HG02981 (cell line): ENCODE data around the gene PYDC1.
"Not testable (repeated sequence)": the region's sequence is repeated elsewhere in the genome, so short reads cannot be mapped to it uniquely, and the experiment has no call there.

Source experiments
- ATAC-seq: cut with Tn5 transposase; IDR thresholded peaks from one replicate; pipeline ENCODE4 v1.9.1; 2021; ENCODE audit warnings: mild to moderate bottlenecking, moderate library complexity; ENCODE audit not compliant: unreplicated experiment

Gene PYDC1

DNA sequence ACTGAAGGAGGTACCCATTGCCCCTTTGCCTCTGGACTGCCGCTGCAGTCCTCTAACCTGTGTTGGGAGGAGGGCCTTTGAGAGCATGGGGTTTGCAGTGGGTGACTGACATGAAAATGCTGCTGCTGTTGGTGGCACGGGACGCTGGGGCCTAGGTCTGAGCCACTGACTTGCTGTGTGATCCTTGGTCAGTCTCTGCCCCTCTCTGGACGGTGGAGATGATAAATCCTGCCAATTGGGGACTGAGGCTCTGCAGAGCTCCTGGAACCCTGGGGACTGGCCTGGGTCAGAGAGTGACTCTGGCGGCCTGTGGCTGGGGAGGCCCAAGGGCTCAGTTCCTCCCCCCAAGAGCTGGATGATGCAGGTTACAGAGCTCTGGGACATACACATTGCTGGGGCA is 6.1 kb upstream of the PYDC1 start:
- ATAC-seq = no peak

DNA sequence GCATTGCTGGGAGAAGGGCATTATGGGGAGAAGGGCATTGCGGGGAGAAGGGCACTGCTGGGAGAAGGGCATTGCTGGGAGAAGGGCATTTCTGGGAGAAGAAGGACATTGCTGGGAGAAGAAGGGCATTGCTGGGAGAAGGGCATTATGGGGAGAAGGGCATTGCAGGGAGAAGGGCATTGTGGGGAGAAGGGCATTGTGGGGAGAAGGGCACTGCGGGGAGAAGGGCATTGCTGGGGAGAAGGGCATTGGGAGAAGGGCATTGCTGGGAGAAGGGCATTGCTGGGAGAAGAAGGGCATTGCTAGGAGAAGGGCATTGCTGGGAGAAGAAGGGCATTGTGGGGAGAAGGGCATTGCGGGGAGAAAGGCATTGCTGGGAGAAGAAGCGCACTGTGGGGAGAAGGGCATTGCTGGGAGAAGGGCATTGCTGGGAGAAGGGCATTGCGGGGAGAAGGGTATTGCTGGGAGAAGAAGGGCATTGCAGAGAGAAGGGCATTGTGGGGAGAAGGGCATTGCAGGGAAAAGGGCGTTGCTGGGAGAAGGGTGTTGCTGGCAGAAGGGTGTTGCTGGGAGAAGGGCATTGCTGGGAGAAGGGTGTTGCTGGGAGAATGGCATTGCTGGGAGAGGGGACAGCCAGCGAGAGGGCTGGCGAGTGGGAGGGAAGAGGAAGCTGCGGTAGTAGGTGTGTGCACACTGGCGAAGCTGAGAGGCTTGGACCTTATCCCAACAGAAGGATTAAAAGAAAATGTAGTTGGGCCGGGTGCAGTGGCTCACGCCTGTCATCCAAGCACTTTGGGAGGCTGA is 4.6 kb upstream of the PYDC1 start:
- no peak for ATAC-seq

DNA sequence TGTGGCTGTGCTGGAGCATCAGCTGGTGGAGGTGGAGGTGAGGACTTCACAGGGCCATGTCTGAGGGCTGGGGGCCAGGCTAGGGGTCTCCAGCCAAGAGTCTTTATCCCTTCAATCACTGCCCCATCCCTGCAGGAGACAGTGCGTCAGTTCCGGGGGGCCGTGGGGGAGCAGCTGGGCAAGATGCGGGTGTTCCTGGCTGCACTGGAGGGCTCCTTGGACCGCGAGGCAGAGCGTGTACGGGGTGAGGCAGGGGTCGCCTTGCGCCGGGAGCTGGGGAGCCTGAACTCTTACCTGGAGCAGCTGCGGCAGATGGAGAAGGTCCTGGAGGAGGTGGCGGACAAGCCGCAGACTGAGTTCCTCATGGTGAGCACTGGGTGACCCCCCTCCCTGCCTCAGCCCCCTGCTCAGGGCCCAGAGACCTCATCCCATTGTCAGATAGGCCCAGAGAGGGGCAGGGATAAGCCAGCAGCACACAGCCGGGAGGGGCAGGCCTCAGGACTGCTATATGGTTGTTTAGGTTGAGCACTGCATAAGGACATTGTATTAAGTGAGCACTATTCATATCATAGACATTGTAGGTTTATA is 2.3 kb upstream of the PYDC1 start:
- ATAC-seq = no peak

DNA sequence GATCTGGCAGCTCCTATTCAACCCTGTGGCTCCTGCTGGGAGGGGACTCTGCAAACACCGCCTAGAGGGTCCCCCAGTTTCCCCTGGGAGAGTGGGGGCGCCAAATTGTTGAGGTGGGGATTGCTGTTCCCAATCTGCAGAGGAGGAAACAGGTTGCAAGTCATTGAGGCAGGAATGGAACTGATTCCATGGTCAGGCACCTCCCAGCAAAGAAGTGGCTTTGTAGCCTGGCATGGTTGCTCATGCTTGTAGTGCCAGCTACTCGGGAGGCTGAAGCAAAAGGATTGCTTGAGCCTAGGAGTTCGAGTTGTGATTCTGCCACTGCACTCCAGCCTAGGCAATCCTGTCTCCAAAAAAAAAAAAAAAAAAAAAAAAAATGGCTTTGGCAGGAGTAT is 198 bp upstream of the PYDC1 start:
- ATAC-seq = no peak

DNA sequence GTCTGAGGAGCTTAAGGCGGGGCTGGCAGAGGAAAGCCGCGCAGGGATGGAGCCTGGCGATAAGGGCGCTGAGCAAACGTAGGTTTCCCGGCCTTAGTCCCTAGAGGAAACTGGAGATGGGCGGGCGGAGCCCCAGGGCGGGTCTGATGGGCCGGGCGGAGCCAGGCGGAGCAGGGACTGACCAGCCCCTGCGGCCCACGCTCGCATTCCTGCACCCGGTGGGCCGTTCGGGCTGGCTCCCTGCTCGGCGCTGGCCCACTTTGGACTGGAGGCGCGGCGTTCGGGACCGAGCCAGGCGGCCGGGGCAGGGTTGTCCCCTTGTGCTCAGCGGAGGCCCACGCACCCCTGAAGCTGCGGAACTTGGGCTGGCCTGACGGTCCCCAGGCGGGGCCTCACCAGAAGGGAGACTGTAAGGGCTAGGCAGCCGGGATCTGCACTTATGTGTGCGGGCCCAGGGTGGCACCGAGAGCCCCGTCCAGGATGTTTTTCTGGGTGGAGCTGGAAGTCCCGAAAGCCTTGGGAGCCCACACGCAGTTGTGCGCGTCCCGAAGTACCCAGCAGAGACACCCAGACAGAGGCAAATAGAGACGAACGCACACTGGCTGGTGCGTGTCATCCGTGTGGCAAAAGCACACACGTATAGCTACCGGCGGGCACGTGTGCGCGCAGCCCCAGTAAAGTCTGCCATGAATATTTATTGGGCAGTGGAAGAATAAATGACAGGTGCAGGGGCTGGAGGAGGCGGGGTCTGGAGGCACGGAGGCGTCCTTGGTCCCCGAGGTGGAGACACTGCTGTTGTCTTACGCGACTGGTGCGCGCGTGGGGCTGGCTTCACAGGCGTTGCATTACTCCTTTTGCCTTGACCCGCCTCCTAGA is 1.4 kb downstream of the PYDC1 start:
- ATAC-seq = no peak

DNA sequence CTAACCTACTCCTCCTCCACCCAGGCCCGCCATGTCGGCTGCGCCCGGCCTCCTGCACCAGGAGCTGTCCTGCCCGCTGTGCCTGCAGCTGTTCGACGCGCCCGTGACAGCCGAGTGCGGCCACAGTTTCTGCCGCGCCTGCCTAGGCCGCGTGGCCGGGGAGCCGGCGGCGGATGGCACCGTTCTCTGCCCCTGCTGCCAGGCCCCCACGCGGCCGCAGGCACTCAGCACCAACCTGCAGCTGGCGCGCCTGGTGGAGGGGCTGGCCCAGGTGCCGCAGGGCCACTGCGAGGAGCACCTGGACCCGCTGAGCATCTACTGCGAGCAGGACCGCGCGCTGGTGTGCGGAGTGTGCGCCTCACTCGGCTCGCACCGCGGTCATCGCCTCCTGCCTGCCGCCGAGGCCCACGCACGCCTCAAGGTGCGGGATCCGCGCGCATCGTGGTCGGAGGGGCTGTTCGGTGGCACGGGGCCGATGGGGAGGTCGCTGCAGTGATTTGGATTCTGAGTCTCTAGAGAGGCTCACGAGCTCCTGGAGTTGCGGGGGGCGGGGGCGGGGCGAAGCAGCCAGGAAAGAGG is 2.1 kb downstream of the PYDC1 start:
- ATAC-seq = no peak

DNA sequence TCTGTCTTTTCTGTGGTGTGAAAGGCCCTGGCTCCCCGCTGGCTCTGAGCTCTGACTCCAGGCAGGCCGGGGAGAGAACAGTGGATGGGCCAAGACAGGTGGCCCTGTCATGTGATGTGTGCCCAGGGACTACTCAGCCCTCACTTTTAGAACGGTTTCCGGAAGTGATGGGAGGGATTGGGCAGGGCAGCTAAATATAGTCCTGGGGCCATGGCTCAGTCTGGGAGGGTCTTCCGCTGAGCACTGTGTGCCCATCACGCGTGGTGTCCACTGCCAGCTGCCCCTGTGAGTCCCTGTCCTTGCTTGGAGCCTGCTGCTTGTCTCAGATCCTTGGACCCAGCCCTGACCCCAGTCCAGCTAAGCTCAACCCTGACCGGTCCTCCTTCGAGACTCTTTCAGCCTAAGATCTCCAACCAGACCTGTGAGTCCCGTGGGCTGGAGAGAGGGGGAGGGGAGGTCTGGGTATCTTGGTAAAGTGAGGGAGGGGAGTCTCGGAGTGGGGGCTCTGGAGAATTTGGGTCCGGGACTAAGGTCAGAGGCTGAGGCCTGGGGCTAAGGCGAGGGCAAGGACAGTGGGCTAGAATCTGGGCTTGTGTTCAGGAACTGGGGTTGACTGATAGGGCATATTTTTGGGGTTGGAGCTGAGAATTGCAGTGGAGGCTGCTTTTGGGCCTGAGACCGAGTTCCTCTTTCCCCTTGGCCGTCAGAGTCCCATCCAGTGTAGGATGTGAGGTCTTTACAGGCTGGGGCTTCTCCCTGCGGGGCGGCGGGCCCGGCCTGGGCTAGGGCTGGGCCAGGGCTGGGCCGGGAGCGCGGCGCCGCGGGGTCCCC is 2.8 kb downstream of the PYDC1 start, which contains the start of gene TRIM72:
TRIM72 (plus strand) TSS at position 243 of the 831 bp plus-strand sequence. CDS start 620 bp downstream, outside the sequence.
- ATAC-seq = no peak

DNA sequence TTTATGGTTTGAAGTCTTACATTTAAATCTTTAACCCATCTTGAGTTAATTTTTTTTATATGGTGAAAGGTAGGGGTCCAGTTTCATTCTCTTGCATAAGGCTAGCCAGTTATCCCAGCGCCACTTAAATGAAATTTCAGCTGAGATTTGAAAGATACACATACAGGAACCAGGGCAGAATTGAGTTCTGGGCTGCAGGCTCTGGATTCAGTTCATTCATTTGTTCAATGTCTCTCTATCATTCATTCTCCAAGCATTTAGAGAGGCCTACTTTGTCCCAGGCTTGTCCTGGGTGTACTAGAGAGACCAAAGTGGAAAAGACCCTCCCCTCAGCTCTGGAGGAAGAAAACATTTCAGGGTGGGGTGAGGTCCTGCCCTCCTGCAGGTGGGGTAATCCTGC is 3.6 kb downstream of the PYDC1 start:
- ATAC-seq = no peak

DNA sequence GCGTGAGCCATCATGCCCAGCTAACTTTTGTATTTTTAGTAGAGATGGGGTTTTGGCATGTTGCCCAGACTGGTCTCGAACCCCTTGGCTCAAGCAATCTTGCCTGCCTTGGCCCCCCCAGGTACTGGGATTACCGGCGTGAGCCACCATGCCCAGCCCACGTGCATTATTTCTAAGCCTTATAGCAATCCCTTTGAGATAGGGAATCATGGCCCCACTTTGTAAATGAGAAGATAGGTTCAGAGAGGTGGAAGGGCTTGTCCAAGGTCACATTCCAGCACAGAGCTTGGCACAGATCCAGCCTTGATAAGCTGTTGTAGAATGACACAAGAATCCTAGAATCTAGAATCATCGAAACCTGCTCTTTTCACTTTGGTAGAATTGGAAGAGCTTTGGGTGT is 10.2 kb downstream of the PYDC1 start:
- no peak for ATAC-seq

DNA sequence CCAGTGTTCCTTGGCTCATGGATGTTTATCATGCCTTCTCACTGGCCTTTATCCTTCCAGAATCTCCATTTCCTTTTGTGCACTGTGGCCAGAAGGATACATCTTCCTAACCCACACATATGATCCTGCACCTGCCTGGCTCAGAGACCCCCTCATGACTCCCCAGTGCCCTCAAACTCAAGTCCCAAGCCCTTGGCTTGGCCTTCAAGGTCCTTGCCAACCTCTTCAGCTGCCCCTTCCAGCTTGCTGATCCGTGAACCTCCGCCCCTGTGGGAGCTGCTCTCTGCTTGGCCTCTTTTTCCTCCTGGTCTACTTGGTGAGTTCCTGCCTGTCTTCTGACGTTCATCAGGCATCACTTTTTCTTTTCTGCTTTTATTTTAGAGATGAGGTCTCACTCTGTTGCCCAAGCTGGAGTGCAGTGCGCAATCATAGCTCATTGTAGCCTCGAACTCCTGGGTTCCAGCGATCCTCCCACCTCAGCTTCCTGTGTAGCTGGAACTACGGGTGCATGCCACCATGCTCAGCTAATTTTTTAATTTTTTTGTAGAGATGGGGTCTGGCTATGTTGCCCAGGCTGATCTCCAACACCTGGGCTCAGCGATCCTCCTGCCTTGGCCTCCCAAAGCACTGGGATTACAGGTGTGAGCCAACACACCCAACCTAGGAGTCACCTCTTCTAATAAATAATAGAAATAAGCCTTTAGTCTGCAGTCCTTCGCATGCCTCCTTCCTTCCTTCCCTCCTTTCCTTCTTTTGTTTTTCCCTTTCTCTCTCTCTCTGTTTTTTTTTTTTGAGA is 11.9 kb downstream of the PYDC1 start:
- no peak for ATAC-seq

DNA sequence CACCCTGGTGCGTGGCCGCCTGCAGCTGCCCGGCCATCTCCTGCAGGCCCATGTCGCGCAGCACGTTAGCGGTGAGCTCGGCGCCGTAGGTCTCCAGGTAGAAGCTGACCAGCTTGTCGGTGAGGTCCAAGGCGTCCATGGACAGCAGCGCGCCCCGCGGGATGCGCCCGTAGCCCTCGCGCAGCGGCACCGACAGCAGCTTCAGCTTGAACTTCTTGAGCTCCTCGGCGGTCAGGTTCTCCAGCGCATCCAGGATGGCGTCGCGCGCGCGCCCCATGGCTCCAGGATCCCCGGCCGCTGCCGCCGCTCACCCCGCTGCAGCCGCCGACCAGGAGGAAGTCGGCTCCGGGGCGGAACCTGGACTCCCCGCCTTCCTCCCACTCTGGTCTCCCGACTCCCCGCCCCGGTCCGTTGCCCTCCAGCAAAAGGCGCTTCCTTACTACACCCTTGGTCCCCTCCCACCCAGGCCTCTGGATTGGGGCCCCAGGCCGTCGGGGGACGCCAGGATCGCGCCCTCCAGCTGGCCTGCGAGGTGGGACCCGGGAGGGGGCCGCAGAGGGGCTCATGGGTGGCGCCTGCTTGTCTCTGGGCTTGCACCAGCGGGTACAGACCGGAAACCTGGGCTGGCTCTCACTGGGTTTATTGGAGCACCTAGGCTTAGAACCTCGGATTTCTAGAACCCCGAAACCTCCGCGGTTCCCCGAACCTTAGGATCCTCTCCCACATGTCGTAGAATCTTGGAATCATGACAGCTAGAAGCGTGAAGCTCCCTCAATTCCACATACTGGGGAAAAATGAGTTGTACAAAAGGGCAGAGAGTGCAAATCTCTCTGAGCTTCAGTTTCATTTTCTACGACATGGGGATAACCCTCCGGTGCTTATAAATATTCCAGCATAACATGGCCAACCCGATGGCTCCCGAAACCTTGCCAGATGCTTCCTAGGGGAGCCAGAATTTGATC is 14.2 kb downstream of the PYDC1 start, which contains the start of gene PYCARD:
PYCARD (minus strand) TSS at position 347 of the 962 bp plus-strand sequence; CDS start at position 277, 70 bp downstream.
- no peak for ATAC-seq

DNA sequence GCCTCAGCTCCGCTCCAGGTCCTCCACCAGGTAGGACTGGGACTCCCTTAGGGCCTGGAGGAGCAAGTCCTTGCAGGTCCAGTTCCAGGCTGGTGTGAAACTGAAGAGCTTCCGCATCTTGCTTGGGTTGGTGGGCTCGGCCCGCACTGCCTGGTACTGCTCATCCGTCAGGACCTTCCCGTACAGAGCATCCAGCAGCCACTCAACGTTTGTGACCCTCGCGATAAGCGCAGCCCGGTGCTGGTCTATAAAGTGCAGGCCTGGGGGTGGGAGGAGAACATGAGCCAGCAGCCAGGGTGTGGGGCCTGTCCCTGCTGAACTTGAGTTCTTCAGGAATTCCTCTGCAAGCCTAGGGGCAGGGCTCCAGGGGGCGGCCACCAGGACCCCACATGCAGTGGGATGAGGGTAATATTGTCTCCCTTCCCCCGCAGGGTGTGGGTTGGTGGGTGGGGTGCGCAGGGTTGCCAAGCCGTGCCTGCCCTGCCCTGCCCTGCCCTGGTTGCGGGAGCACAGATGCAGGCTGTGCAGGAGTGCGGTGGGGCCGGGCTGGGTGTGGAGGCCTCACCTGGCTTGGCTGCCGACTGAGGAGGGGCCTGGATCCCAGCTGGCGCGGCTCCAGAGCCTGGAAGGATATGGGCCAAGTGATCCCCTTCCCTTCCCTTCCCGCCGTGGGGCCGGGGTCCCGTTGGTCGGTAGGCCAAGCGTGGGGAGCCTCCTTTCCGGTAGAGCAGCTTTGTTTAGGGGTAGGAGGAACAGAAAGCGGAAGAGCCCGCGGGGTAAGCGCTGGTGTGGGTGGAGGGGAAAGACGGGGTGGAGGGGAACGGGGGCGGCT is 15.1 kb downstream of the PYDC1 start:
- ATAC-seq = peak; percentile 51

DNA sequence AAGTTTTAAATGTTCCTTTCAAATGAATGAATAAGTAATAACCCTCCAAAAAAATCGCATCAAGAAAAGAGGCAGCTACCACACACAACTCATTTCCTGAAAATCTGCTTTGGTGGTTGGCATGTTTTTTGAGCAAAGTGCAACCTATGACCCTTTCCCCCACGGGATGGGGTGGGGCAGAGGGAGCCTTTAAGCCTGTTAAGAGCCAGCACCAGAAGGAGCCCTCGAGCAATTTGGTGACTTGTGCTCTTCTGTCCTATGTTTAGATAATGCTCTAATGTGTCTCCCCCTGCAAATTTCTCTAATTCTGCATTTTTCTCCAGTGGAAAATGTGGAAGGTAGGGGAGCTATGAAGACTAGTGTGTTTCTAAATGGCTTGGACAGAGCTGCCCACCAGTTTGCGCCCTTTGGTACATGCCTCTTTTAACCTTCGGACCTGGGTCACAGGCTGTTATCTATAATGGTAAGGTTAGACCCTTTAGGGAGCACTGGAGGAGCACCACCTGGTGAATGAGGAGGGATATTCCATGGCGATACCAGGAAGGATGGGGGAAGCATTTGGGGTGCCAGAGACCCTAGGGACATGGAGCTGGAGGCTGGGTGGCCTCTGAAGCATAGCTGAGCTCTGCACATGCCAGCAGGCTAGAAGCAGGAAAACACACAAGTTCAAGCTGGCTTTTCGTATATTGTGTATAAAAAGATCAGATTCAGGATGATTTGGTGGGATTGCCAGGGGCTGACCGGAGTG is 15.9 kb downstream of the PYDC1 start:
- ATAC-seq = no peak

DNA sequence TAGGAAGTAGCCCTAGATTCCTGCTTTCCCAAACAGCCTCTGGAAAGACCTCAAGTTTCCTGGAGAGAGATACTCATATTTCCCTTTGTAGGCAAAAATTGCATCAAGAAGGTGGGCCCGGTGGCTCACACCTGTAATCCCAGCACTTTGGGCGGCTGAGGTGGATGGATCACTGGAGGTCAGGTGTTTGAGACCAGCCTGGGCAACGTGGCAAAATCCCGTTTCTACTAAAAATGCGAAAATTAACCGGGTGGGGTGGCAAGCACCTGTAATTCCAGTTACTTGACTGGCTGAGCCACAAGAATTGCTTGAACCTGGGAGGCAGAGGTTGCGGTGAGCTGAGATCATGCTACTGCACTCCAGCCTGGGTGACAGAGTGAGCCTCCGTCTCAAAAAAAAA is 16.8 kb downstream of the PYDC1 start:
- ATAC-seq = not testable (repeated sequence)

DNA sequence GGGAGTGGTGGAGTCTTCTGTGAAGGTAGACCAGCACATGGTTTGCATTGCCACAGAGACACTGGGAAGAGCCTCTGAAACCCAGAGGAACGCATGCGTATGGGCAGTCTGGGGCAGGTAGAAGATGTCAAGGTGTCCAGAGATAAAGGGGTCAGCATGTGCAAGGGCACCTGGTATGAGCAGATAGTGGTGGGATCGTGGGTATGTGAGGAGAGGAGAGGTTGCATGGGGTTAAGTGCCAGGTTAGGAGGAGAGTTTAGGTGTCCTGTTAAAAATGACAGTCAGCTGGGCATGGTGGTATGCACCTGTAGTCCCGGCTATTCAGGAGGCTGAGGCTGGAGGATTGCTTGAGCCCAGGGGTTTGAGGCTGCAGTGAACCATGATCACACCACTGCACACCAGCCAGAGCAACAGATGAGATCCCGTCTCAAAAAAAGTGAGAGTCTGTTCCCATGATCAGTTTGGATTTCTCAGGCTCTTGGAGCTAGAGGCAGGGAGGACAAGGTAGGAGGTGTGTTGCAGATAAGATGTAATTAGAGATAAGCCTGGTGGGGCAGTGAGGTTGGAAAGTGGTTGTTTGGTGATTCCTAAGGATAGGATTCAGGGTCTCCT is 17.4 kb downstream of the PYDC1 start:
- ATAC-seq = no peak

DNA sequence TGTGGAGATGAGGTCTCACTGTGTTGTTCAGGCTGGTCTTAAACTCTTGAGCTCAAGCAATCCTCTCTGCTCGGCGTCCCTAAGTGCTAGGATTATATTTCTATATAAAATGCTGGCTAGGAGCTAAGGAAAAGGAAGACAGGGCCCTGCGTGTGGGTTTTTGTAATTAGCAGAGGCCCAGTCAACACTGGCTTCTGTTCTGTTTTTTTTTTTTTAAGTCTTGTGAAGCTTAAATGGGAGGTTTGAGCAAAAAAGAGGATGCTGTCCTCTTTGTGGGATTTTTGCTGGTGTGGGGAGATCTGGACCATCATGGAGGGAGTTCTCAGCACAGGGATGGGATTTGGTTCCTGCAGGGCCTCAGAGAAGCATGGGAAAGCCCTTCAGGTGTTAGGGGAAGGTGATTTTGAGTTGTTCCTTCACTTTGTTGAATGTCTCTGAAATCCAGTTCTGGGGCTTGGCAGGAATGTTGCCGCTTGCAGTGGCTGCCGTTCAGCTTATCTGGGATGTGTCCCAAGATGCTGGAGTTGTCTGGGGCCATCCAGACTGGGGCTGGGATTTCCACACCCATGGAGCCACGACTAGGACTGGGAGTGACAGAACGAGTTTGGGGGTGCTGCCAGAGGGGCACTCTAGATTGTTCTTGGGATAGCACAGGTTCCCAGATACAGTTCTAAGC is 18.6 kb downstream of the PYDC1 start:
- ATAC-seq = no peak
